Measurements from ENCODE around the gene NPAS3. TPM values are rescaled to one million over a fixed set of nuclear protein-coding genes. Genes with fewer than 3 reads are reported as not detected.

NPAS3 gene
- total RNA-seq, 1 experiment from 2014 or later, result 15.6 TPM

DNA sequence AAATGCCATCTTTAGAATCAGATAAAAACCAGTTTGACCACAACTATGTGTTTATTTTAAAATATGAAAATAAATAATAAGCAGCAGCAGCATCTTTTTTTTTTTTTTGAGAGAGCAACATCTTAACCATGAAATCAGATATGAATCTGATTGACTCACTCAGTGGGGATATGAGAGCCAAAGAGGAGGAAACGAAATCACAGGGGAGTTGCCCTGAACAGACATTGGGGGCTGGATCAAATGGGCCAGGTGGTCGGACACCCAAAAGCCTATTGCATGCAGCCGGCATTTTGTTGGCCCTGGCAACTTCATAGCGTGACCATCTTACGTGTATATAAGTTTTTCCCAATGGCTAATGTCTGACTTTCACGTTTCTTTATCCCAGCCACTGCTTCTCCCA lies 321.1 kb downstream of the NPAS3 start:
- peaks cover 8% of the 10 kb centered on the region for H3K4me1 ChIP-seq (ENCODE audit: insufficient read depth, low read length, poor library complexity, severe bottlenecking)
- CTCF ChIA-PET, result no interaction called here
- H3K4me3 ChIP-seq (ENCODE audit: low read depth, low read length, poor library complexity, severe bottlenecking), result no peak overlapping the region
- POLR2A ChIA-PET (ENCODE audit: low non-redundant PET), result no interaction called here
- BruUV-seq (replicated peaks), result no TSS peak
- no peaks in the 10 kb centered on the region for H3K36me3 ChIP-seq (ENCODE audit: insufficient read depth, low read length, poor library complexity, severe bottlenecking)
- TF ChIP-seq EZH2 (IDR thresholded peaks at IDR 0.05; ENCODE audit: borderline replicate concordance, low read depth, low read length, poor library complexity, severe bottlenecking), result no peak
- TF ChIP-seq, protein P1, sequence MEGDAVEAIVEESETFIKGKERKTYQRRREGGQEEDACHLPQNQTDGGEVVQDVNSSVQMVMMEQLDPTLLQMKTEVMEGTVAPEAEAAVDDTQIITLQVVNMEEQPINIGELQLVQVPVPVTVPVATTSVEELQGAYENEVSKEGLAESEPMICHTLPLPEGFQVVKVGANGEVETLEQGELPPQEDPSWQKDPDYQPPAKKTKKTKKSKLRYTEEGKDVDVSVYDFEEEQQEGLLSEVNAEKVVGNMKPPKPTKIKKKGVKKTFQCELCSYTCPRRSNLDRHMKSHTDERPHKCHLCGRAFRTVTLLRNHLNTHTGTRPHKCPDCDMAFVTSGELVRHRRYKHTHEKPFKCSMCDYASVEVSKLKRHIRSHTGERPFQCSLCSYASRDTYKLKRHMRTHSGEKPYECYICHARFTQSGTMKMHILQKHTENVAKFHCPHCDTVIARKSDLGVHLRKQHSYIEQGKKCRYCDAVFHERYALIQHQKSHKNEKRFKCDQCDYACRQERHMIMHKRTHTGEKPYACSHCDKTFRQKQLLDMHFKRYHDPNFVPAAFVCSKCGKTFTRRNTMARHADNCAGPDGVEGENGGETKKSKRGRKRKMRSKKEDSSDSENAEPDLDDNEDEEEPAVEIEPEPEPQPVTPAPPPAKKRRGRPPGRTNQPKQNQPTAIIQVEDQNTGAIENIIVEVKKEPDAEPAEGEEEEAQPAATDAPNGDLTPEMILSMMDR (conservative IDR thresholded peaks at IDR 0.05; ENCODE audit: low read depth, low read length), result no peak
- no peaks in the 10 kb centered on the region for H3K27me3 ChIP-seq (replicated peaks; ENCODE audit: insufficient read depth, low read depth, low read length, poor library complexity)
- intact Hi-C loops (cut with micrococcal nuclease; ENCODE audit: unreplicated experiment), result no loop called here
- no peak overlapping the region for H3K27ac ChIP-seq (ENCODE audit: low read depth, low read length, poor library complexity, severe bottlenecking)
- no peaks in the 10 kb centered on the region for H3K9me3 ChIP-seq (ENCODE audit: low read depth, low read length, poor library complexity, severe bottlenecking)
- DNase-seq (ENCODE audit: low spot score), result no peak

DNA sequence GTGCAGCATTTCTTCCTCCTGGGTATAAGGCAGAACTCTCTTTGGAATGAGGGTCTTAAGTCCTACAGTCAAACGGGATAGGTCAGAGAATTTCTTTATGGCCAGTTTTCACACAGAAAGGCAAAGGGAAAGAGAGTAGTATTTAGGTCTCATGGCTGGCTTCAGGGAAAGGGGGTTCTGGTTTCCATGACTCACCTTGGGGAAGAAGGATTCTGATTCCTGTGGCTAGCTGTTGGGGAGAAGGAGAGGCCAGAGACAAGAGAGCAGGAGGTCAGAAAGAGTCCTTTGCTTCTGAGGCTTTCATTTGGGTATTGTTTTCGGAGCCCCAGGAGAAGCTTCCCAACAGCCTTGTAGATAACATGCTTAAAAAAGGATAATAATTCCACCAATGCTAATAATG lies 332.5 kb downstream of the NPAS3 start:
- H3K36me3 ChIP-seq (ENCODE audit: insufficient read depth, low read length, poor library complexity, severe bottlenecking), result no peaks in the 10 kb centered on the region
- BruUV-seq (replicated peaks), result no TSS peak
- no peak overlapping the region for H3K4me3 ChIP-seq (ENCODE audit: low read depth, low read length, poor library complexity, severe bottlenecking)
- peaks cover 25% of the 10 kb centered on the region for H3K4me1 ChIP-seq (ENCODE audit: insufficient read depth, low read length, poor library complexity, severe bottlenecking)
- TF ChIP-seq EZH2 (IDR thresholded peaks at IDR 0.05; ENCODE audit: borderline replicate concordance, low read depth, low read length, poor library complexity, severe bottlenecking), result no peak
- TF ChIP-seq, protein P1 (conservative IDR thresholded peaks at IDR 0.05; ENCODE audit: low read depth, low read length), result no peak
- no peaks in the 10 kb centered on the region for H3K27me3 ChIP-seq (replicated peaks; ENCODE audit: insufficient read depth, low read depth, low read length, poor library complexity)
- H3K9me3 ChIP-seq (ENCODE audit: low read depth, low read length, poor library complexity, severe bottlenecking), result no peaks in the 10 kb centered on the region
- no peak overlapping the region for H3K27ac ChIP-seq (ENCODE audit: low read depth, low read length, poor library complexity, severe bottlenecking)
- no peak for DNase-seq (ENCODE audit: low spot score)
- intact Hi-C loops (cut with micrococcal nuclease; ENCODE audit: unreplicated experiment), result no loop called here
- POLR2A ChIA-PET (ENCODE audit: low non-redundant PET), result no interaction called here
- CTCF ChIA-PET, result no interaction called here

DNA sequence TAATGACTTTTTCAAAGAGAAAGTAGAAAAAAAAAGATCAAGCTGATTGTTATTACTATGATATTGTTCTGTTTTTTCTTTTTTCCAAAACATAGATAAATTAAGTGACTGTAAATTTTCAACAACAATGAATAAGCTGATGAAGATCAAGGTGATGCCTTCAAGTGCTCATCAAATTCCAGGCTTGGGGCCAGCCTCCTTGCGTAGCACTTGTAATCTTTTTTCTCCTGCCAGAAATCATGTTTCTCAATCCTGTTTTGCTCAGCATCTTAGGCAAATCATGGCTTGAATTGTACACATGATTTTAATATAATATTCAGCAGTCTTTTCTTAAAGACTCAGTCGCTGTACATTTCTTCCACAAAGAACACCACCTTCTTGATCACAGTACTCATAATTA lies 333.2 kb downstream of the NPAS3 start:
- Histone ChIP-seq H3K9me3 (ENCODE audit: low read depth, low read length, poor library complexity, severe bottlenecking) (no peaks in the 10 kb centered on the region), H3K36me3 (ENCODE audit: insufficient read depth, low read length, poor library complexity, severe bottlenecking) (no peaks in the 10 kb centered on the region), H3K4me1 (ENCODE audit: insufficient read depth, low read length, poor library complexity, severe bottlenecking) (peaks cover 25% of the 10 kb centered on the region), H3K27me3 (replicated peaks; ENCODE audit: insufficient read depth, low read depth, low read length, poor library complexity) (no peaks in the 10 kb centered on the region), H3K27ac (ENCODE audit: low read depth, low read length, poor library complexity, severe bottlenecking) (no peak overlapping the region), H3K4me3 (ENCODE audit: low read depth, low read length, poor library complexity, severe bottlenecking) (no peak overlapping the region)
- TF ChIP-seq, protein P1 (conservative IDR thresholded peaks at IDR 0.05; ENCODE audit: low read depth, low read length), result no peak
- no peak for TF ChIP-seq EZH2 (IDR thresholded peaks at IDR 0.05; ENCODE audit: borderline replicate concordance, low read depth, low read length, poor library complexity, severe bottlenecking)
- intact Hi-C loops (cut with micrococcal nuclease; ENCODE audit: unreplicated experiment), result no loop called here
- DNase-seq (ENCODE audit: low spot score), result no peak
- BruUV-seq (replicated peaks), result no TSS peak
- ChIA-PET CTCF (no interaction called here), POLR2A (ENCODE audit: low non-redundant PET) (interaction anchor here (0.6 kb wide), 1 partner anchor 522 kb away, joined by 12 read pairs; no protein-coding TSS in a partner anchor)
